Pancreas (tissue), 10 donors: ENCODE measurements around the gene FAM98A. TPM values are rescaled to one million over a fixed set of nuclear protein-coding genes. Genes with fewer than 3 reads are reported as not detected.

Experiments used
- ATAC-seq, 4 donors: fragments of 200-7000 bp; cut with Tn5 transposase; one replicate each; pipeline versions ENCODE4 v1.8.0 to v1.9.1; 2020; ENCODE audit warnings: mild to moderate bottlenecking in 4 of 4, moderate library complexity in 4 of 4
- DNase-seq, 6 donors: peaks; one replicate each; pipeline ENCODE4 v3.0.0-alpha.2; 2020
- FAIRE-seq: peaks from 2 replicates; lab custom pipeline; 2012; peaks lifted over from hg19 to GRCh38; lab: Jason Lieb, UNC
- H3K27ac ChIP-seq, 4 donors: fragments of 200-600 bp; sonication (generic); 1 replicate in 3 of 4; 2 replicates in 1 of 4; pipeline versions ENCODE4 v1.5.0 to v1.8.0; 2020
- H3K27me3 ChIP-seq, 4 donors: fragments of 200-600 bp; one replicate each; pipeline ENCODE4 v1.8.0; 2021
- H3K36me3 ChIP-seq, 3 donors: fragments of 200-600 bp; sonication (generic) in 1 of 3; one replicate each; pipeline versions ENCODE4 v1.5.0 to v1.8.0; 2020 to 2021
- H3K4me1 ChIP-seq, 3 donors: fragments of 200-600 bp; one replicate each; pipeline ENCODE4 v1.8.0; 2021
- H3K4me3 ChIP-seq, 4 donors: fragments of 200-600 bp; sonication (generic) in 2 of 4; one replicate each; pipeline versions ENCODE4 v1.5.0 to v1.8.0; 2020 to 2021
- H3K9me3 ChIP-seq, 4 donors: fragments of 200-600 bp; one replicate each; pipeline ENCODE4 v1.8.0; 2021
- WGBS, 2 donors: extraction: QIAGEN DNeasy Blood & Tissue Kit; methylation state at CpG; one replicate each; pipeline ENCODE4 v1.1.7; 2013; 5-methylcytosine and 5-hydroxymethylcytosine counted together
- intact Hi-C, 3 donors: fragments of 100-400 bp; cut with DNase I; formaldehyde crosslinking; loops; one replicate each; pipeline versions ENCODE4 v1.11.1 to v1.14.2; 2022
- polyA plus RNA-seq, 2 donors: library from polyadenylated mRNA; stranded (reverse); fragments of 200-250 nt; gene quantifications; one replicate each; pipeline ENCODE4 v1.2.3, GENCODE V29; 2013
- total RNA-seq, 6 donors: library from RNA; stranded (reverse); fragmentation: NEBNext Ultra II Directional in 4 of 6; extraction: Animal tissue kit (Norgen Biotek cat#: 25700) in 4 of 6; gene quantifications; one replicate each; pipeline versions ENCODE4 v1.2.1 to v1.2.4, GENCODE V29; 2021 to 2023
- TF ChIP-seq, protein P1 (sequence below), 4 donors: fragments of 200-600 bp; sonication (generic) in 3 of 4; IDR thresholded peaks; one replicate each; pipeline versions ENCODE4 v1.5.0 to v1.8.0; 2021; ENCODE audit warnings: antibody characterized with exemption in 4 of 4
- donor health status: healthy with polysubstance abuse.
- donor health status: DM: no; HTN: no; CAD: no; lungs with moderate emphysema.
- donor health status: DM: no; HTN: no; CAD: no.
- donor health status: control.
- donor health status: control.
- donor health status: Bipolar disorder and iron deficiency.
- donor health status: DM: yes; HTN: yes; CAD: no.
- donor health status: DM: no; HTN: no; CAD: no.
- donor health status: DM: no; HTN: no; CAD: no.
- donor health status: DM: yes; HTN: yes; CAD: no.

Gene FAM98A
- total and polyA plus RNA-seq, 8 donors: 8.9 to 25.3 (median 14.6) TPM

GRCh38 chr2:33589444-33589843 is 9.7 kb downstream of the FAM98A start:
- H3K27me3 ChIP-seq: no peaks in the 10 kb centered on the region
- FAIRE-seq (no peak), DNase-seq (no peak), ATAC-seq (no peak)
- intact Hi-C loops: no loop called here
- WGBS, 2 donors: 13 to 20% methylated on average over 1 of the region's 1 CpG
- TF ChIP-seq, protein P1, sequence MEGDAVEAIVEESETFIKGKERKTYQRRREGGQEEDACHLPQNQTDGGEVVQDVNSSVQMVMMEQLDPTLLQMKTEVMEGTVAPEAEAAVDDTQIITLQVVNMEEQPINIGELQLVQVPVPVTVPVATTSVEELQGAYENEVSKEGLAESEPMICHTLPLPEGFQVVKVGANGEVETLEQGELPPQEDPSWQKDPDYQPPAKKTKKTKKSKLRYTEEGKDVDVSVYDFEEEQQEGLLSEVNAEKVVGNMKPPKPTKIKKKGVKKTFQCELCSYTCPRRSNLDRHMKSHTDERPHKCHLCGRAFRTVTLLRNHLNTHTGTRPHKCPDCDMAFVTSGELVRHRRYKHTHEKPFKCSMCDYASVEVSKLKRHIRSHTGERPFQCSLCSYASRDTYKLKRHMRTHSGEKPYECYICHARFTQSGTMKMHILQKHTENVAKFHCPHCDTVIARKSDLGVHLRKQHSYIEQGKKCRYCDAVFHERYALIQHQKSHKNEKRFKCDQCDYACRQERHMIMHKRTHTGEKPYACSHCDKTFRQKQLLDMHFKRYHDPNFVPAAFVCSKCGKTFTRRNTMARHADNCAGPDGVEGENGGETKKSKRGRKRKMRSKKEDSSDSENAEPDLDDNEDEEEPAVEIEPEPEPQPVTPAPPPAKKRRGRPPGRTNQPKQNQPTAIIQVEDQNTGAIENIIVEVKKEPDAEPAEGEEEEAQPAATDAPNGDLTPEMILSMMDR (IDR thresholded peaks at IDR 0.05): no peak
- peaks cover 0 to 3% (median 0%) of the 10 kb centered on the region in 3 donors for H3K4me1 ChIP-seq
- H3K9me3 ChIP-seq: no peaks in the 10 kb centered on the region
- no peak overlapping the region for H3K27ac ChIP-seq
- peaks cover 0 to 13% (median 0%) of the 10 kb centered on the region in 3 donors for H3K36me3 ChIP-seq
- no peak overlapping the region for H3K4me3 ChIP-seq

GRCh38 chr2:33588232-33588631 is 10.9 kb downstream of the FAM98A start:
- Histone ChIP-seq H3K27ac (no peak overlapping the region), H3K4me1 (peaks cover 0 to 3% (median 0%) of the 10 kb centered on the region in 3 donors), H3K36me3 (peaks cover 0 to 12% (median 0%) of the 10 kb centered on the region in 3 donors), H3K27me3 (no peaks in the 10 kb centered on the region), H3K9me3 (no peaks in the 10 kb centered on the region), H3K4me3 (no peak overlapping the region)
- WGBS, 2 donors: 68 to 77% methylated on average over 2 of the region's 2 CpGs
- ATAC-seq (no peak), FAIRE-seq (no peak), DNase-seq (no peak)
- TF ChIP-seq, protein P1 (IDR thresholded peaks at IDR 0.05): no peak
- intact Hi-C loops: no loop called here

DNA sequence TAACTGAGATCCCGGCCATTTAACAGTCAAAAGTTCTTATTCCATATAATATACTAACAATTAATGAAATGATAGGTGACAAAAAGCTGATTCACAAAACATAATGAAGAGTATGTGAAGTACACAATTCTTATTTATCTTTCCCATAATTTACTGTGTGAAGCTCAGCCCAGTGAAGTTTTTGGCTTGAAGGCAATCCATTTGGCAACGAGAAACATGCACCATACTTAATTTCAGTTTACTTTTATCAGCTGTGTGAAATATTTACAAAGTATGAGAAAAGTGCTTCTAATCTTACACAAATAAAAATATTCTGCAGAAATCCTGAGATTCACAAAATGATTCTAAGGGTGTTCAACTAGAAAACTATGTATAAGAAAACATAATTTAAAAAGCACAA is 12.3 kb downstream of the FAM98A start:
- WGBS, 2 donors: 56 to 58% methylated on average over 2 of the region's 2 CpGs
- FAIRE-seq: no peak
- Histone ChIP-seq H3K27me3 (no peaks in the 10 kb centered on the region), H3K4me3 (no peak overlapping the region), H3K27ac (no peak overlapping the region), H3K9me3 (no peaks in the 10 kb centered on the region), H3K36me3 (peaks cover 0 to 12% (median 0%) of the 10 kb centered on the region in 3 donors), H3K4me1 (peaks cover 0 to 8% (median 0%) of the 10 kb centered on the region in 3 donors)
- no peak for DNase-seq
- no peak for ATAC-seq
- intact Hi-C loops: no loop called here
- TF ChIP-seq, protein P1 (IDR thresholded peaks at IDR 0.05): no peak

GRCh38 chr2:33583194-33583938 is 15.7 kb downstream of the FAM98A start:
- intact Hi-C loops: no loop called here
- DNase-seq (no peak), ATAC-seq (peak in 3 of 4 donors; percentile 76 to 85 (median 80)), FAIRE-seq (peak; percentile 94)
- Histone ChIP-seq H3K4me3 (no peak overlapping the region), H3K36me3 (peaks cover 0 to 12% (median 0%) of the 10 kb centered on the region in 3 donors), H3K9me3 (no peaks in the 10 kb centered on the region), H3K27ac (no peak overlapping the region), H3K27me3 (no peaks in the 10 kb centered on the region), H3K4me1 (peaks cover 0 to 6% (median 0%) of the 10 kb centered on the region in 3 donors)
- WGBS, 2 donors: 30 to 44% methylated on average over 2 of the region's 2 CpGs
- TF ChIP-seq, protein P1 (IDR thresholded peaks at IDR 0.05): peak; percentile 14 to 56 (median 55)

GRCh38 chr2:33581872-33582271 is 17.2 kb downstream of the FAM98A start:
- intact Hi-C loops: no loop called here
- H3K4me3 ChIP-seq: no peak overlapping the region

More at GRCh38 chr2:33581872-33582271, 17.2 kb downstream of the FAM98A start:
- Histone ChIP-seq H3K27me3 (no peaks in the 10 kb centered on the region), H3K4me1 (peaks cover 0 to 12% (median 0%) of the 10 kb centered on the region in 3 donors), H3K9me3 (no peaks in the 10 kb centered on the region), H3K27ac (no peak overlapping the region), H3K36me3 (peaks cover 0 to 12% (median 0%) of the 10 kb centered on the region in 3 donors)
- FAIRE-seq (no peak), DNase-seq (no peak), ATAC-seq (no peak)
- 85 to 90% methylated on average over 5 of the region's 5 CpGs for WGBS, 2 donors
- TF ChIP-seq, protein P1 (IDR thresholded peaks at IDR 0.05): no peak
